SK-N-SH (cell line): Measurements from ENCODE around the gene HMX2.

ENCODE experiments used
- EP300 ChIP-seq, 2 experiments: IDR thresholded peaks; 2 replicates each; pipeline versions ENCODE4 v1.4.0 to v1.6.1; 2012; ENCODE audit warnings: borderline replicate concordance in 1 of 2, low read depth in 1 of 2, low read length in 1 of 2
- NFIC ChIP-seq: IDR thresholded peaks from 2 replicates; pipeline ENCODE4 v1.4.0; 2012; ENCODE audit warnings: borderline replicate concordance
- POLR2AphosphoS5 ChIP-seq: IDR thresholded peaks from 2 replicates; pipeline ENCODE4 v1.6.1; 2012; ENCODE audit warnings: low read depth, low read length
- SMC3 ChIP-seq: IDR thresholded peaks from 2 replicates; pipeline ENCODE4 v1.6.1; 2012; ENCODE audit warnings: low read depth, low read length, improper control_type of control experiment
- TAF1 ChIP-seq: IDR thresholded peaks from 2 replicates; pipeline ENCODE4 v1.6.1; 2012; ENCODE audit warnings: low read depth, mild to moderate bottlenecking, low read length, moderate library complexity, borderline replicate concordance
- TCF12 ChIP-seq: IDR thresholded peaks from 2 replicates; pipeline ENCODE4 v1.4.0; 2012
- USF1 ChIP-seq: IDR thresholded peaks from 2 replicates; pipeline ENCODE4 v1.4.0; 2012; ENCODE audit warnings: low read depth, borderline replicate concordance
- YY1 ChIP-seq: IDR thresholded peaks from 2 replicates; pipeline ENCODE4 v1.4.0; 2012; ENCODE audit warnings: low read depth, mild to moderate bottlenecking
- TF ChIP-seq, protein P1 (sequence below): fragments of 200-600 bp; sonication (generic); IDR thresholded peaks from 2 replicates; pipeline ENCODE4 v1.6.1; 2017; ENCODE audit warnings: antibody characterized with exemption, mild to moderate bottlenecking, moderate library complexity
- TF ChIP-seq, protein P2 (sequence below): IDR thresholded peaks from 2 replicates; pipeline ENCODE4 v1.4.0; 2012; ENCODE audit warnings: low read depth
- TF ChIP-seq, protein P3 (sequence below): fragments of 150-350 bp; IDR thresholded peaks from 2 replicates; pipeline ENCODE4 v1.6.1; 2017; ENCODE audit warnings: antibody characterized with exemption, low read length, low read depth, borderline replicate concordance

GRCh38 chr10:123183724-123184123, 35.8 kb downstream of the HMX2 start:
- TF ChIP-seq TAF1 (no peak), POLR2AphosphoS5 (no peak), EP300 (IDR thresholded peaks at IDR 0.05; ENCODE audit: borderline replicate concordance in 1 of 2, low read depth in 1 of 2, low read length in 1 of 2) (no peak), SMC3 (no peak), YY1 (no peak), USF1 (no peak), NFIC (no peak), TCF12 (no peak)
- TF ChIP-seq, protein P1, sequence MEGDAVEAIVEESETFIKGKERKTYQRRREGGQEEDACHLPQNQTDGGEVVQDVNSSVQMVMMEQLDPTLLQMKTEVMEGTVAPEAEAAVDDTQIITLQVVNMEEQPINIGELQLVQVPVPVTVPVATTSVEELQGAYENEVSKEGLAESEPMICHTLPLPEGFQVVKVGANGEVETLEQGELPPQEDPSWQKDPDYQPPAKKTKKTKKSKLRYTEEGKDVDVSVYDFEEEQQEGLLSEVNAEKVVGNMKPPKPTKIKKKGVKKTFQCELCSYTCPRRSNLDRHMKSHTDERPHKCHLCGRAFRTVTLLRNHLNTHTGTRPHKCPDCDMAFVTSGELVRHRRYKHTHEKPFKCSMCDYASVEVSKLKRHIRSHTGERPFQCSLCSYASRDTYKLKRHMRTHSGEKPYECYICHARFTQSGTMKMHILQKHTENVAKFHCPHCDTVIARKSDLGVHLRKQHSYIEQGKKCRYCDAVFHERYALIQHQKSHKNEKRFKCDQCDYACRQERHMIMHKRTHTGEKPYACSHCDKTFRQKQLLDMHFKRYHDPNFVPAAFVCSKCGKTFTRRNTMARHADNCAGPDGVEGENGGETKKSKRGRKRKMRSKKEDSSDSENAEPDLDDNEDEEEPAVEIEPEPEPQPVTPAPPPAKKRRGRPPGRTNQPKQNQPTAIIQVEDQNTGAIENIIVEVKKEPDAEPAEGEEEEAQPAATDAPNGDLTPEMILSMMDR = no peak
- TF ChIP-seq, protein P2, sequence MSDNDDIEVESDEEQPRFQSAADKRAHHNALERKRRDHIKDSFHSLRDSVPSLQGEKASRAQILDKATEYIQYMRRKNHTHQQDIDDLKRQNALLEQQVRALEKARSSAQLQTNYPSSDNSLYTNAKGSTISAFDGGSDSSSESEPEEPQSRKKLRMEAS = no peak
- TF ChIP-seq, protein P3, sequence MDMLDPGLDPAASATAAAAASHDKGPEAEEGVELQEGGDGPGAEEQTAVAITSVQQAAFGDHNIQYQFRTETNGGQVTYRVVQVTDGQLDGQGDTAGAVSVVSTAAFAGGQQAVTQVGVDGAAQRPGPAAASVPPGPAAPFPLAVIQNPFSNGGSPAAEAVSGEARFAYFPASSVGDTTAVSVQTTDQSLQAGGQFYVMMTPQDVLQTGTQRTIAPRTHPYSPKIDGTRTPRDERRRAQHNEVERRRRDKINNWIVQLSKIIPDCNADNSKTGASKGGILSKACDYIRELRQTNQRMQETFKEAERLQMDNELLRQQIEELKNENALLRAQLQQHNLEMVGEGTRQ = no peak
